HG03196 (cell line): ENCODE results near the gene ZBTB46.
"Not testable (repeated sequence)": the region's sequence is repeated elsewhere in the genome, so short reads cannot be mapped to it uniquely, and the experiment has no call there.

ENCODE experiments used
- ATAC-seq: cut with Tn5 transposase; IDR thresholded peaks from one replicate; pipeline ENCODE4 v1.9.1; 2021; ENCODE audit not compliant: unreplicated experiment

The ZBTB46 gene

DNA sequence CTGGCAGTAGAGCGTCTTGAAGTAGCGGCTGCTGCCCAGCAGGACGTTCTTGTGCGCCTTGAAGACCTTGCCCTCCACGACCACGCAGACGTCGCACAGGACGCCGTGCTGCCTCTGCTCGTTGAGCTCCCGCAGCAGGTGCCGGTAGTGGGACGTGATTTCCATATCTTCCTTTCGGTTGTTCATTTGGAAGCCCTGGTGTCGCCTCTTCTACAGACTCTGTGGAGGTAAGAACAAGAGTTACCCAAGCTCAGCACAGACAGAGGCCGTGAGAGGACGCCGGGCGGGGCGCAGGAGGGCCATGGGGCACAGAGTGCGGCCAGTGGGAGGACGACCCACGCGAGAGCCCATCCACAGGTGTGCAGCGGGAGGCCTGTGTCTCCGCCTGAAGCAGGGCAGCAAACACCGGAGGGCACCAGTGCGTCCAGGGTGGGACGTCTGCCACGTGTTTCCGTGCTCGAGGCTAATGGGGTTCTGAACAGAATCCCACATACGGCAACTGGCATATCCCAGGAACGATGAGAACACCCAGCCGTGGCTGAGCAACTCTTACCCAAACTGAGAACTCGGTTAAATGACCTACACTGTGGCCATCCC is 40.4 kb downstream of the ZBTB46 start:
- no peak for ATAC-seq

DNA sequence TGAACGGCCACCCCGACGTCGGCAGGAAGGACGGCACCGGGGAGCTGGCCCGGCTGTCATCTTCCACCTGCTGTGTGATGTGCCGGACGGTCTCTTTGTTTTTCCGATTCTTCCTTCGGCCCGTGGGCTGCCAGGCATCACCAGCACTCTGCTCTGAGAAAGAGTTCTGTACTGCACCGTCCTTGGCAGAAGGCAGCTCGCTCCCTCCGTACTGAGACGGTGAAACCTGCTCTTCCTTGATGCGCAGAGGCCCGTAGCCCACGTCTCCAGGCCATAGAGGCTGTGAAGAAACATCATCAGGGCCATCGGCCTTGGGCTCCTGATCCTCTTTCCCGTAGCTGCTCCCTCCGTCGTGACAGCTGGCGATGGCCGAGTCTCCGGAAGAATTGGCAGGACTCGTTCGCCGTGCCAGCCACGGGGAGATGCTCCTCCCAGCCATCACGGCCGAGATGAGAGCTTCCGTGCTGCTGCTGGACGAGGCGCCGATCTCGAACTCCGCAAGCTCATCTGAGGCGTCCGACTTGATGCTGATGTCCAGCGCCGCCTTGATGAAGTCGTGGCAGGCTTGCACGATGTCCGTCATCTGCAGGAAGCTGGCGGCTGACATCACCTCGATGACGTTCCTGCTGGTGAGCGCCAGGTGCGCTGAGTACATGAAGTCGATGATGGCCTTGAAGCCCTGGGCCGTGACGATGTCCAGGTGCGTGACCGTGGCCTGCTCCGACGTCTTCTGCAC is 41.1 kb downstream of the ZBTB46 start:
- no peak for ATAC-seq

DNA sequence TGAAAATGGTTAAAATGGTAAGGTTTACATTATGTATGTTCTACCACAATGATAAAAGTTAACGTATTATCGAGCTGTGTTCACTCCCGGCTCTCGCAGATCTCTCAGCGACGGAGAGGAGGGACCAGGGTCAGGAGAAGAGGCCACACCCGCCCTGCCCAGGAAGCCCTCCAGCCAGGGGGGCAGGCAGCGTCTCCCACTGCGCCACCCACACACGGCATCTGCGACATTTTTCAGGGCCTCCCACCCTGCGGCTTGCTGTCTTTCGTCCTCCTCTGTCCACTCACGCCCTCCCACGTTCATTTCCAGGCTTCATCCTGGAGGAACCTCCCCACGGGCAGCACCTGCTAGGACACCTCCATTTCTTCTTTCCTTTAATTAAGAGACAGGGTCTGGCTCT is 43.3 kb downstream of the ZBTB46 start:
- ATAC-seq: no peak

DNA sequence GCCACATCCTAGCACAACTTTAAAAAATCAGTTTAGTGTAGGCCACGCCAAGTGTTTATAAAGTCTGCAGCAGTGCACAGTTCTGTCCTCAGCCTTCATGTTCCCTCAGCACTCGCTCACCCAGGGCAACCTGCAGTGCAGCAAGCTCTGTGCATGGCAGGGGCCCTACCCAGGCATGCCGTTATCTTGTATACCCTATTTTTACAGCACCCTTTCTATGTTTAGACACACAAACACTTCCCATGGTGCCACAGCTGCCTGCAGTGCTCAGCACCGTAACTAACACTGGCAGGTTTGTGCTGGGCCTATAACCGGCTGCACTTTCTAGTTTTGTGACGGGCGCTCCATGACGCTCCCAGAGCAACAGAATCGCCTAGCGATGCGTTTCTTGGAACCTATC is 43.8 kb downstream of the ZBTB46 start:
- ATAC-seq: no peak

DNA sequence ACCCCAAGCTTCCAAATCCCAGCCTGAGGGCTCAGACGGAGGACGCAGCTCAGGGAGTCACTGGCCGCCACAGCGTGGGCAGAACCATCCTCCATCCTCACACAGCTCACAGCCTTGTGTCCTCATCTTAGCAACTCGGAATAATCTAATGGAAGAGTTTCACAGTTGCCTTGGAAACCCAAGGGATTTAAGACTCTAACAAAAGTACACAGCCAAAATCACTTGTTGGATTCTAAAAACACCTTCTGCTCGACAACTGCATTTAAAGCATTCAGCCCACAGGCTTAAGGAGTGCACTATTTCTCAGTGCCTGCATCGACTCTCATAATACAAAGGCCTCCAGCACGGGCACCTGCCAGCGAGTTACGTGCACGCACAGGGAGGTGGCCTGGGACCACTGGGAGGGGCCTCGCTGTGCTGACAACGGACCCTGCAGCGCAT is 45.4 kb downstream of the ZBTB46 start:
- no peak for ATAC-seq

DNA sequence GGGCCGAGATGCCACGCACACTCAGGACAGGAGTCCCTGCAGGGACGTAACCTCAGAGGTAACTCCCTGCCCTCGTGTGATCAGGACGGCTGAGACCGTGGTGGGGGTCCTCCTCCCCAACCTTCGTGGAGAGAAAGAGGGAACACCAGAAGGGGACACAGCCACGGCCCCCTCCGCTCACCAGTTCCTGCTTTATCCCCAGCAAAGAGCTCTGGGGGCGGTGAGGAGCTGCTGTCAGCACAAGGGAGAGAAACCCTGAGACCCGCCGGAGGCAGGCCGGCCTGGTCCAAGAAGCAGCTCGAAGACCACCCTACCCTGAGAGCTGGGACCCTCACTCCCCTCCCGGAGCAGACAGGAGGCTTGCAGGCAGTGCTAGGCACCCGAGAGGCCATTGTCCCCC is 47.1 kb downstream of the ZBTB46 start:
- ATAC-seq: no peak

DNA sequence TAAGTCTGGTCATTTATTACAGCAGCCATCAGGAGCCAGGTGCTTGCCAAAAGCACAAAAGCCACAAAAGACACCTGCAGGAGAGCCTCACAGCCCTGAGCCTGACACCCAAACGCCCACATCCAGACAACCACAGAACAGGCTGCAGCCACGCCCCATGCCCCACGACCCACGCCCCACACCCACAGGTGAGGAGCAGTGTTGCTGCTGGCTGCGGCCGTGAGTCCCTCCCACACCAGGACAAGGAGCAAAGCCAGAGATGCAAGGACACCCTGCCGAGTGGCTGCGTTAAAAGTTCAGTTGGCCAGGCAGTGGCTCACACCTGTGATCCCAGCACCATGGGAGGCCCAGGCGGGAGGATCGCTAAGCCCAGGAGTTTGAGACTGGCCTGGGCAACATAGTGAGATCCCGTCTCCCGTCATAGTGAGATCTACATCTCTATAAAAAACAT is 48.5 kb downstream of the ZBTB46 start:
- no peak for ATAC-seq

DNA sequence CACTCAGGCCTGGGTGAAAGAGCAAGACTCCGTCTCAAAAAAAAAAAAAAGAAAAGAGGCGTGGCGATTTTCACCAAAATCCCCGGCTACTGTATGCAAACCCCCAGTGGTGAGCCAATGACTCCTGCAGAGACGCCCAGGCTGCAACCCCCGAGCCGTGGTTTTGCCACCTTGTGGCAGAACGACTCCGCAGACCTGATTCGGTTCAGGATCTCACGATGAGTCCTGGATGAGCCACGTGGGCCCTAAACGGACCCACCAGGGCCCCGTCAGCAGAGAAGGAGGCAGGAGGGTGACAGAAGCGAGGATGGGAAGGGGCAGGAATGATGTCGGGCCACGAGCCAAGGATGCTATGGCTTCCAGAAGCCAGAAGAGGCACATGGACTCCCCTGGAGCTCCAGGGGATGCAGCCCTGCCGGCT is 49.0 kb downstream of the ZBTB46 start:
- no peak for ATAC-seq

DNA sequence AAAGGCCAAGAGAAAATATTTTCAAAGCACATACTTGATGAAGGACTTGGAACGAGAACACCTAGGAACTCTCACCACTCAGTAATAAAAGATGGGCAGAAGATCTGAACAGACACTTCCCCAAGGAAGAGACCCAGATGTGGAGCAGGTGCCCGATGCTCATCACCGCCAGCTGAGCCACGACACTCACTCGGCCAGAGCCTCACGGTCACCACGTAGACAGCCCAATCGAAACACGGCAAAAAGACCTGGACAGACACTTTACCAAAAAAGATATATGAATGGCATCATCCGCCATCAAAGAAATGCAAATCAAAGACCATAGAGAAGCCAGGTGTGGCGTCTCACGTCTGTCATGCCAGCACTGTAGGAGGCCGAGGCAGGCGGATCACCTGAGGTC is 49.9 kb downstream of the ZBTB46 start:
- no peak for ATAC-seq

DNA sequence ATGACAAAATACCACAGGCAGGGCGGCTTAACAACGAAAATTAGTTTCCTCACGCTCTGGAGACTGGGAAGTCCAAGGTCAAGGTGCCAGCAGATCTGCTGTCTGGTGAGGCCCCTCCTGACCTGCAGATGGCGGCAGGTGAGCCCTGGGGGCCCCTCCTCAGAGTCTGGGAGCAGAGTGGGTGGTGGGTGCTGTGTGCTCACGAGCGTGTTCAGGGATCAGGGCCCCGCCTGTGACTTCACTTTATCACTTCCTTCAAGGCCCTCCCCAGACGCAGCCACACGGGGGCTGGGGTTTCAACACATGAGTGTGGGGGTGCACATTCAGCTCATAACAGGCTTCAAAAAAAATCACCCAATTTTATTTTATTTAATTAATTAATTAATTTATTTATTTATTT is 52.2 kb downstream of the ZBTB46 start:
- no peak for ATAC-seq

DNA sequence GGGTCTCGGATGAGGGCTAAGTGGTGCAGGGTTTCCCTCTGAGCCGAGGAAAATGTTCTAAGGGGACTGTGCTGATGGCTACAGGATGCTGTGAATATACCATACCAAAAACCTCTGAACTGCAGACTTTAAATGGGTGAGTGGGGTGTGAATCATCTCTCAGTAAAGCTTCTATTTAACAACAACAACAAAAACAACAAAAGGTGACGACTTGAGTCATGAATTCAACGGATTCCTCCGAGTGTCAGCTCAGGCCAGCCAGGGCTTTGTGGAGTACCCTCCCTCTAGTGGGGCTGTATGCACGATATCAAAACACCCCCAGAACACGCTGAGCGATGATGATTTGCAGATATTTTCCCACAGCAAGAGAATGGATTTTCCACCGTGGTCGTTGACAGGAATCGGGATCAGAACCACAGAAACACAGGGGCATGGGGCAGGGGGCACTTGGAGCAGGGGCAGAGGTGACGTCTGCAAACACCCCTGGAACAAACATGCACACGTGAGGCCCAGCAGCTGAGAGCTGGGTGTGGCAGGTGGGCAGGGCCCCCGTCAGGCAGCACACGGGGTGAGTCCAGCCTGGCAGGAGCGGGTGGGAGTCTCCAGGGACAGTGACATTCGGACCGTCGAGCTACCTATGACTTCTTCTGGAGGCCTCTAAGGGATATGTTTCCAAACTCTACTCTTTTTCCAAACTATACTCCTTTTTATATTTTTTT is 52.9 kb downstream of the ZBTB46 start:
- ATAC-seq: no peak

DNA sequence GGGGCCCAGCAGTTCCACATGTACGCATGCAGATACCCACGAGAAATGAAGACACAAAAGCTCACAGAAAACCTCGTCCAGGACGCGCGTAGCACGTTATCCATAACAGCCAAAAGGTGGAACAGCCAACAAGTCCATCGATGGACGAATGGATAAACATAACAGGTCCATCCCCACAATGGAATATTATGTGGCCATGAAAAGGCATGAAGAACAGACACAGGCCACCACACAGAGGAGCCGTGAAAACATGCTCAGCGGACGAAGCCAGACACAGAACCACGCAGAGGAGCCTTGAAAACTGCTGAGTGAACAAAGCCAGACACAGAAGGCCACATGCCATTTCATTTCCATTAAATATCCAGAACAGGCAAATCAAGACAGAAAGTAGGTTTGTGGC is 53.5 kb downstream of the ZBTB46 start:
- ATAC-seq: no peak

DNA sequence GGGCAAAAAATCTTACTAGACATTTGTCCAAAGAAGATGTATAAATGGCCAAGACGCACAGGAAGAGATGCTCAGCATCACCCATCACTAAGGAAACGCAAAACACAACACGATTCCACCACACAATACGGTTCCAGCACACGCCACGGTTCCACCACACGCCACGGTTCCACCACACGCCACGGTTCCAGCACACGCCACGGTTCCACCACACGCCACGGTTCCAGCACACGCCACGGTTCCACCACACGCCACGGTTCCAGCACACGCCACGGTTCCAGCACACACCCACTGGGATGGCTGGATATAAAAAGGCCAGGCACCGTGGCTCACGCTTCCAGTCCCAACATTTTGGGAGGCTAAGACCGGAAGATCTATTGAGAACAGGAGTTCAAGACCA is 54.2 kb downstream of the ZBTB46 start:
- ATAC-seq: not testable (repeated sequence)

DNA sequence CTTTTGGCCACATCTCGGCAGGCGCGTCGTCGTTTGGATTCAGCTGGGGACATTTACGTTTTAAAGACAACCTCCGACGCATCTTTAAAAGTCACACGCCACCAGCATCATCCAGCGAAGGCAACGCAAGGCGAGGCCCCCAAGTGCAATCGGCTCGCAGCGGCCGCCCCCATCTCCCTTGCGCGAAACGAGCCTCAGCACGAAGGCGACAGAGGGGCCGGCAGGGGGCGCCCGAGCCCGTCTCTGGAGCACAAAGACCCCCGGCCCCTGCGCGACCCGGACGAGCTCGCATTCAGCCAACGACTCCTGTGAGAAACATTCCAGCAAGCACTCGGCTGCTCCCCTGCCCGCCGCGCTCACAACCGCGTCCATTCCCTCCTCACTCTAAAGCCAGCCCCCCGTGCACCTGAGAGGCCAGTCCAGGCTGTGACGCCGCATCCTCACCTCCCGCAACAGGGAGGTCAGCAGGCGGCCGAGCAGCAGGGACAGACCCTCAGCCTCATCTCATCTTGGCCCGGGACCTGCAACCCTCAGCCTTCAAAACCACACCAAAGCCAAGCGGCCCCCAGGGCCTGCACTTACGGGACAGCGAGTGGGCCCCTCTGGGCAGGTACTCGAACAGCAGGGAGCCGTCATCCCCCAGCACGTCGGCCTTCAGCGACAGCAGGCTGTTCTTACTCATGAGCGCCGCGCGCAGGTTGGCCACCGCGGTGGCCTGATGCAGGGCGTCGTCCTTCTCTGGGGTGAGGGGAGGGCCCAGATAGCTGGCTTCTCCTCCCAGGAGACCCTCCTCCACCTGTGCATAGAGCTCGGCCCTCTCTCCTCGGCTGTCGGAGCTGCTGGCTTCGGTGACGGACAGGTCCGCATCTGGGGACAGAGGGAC is 55.7 kb downstream of the ZBTB46 start:
- no peak for ATAC-seq

DNA sequence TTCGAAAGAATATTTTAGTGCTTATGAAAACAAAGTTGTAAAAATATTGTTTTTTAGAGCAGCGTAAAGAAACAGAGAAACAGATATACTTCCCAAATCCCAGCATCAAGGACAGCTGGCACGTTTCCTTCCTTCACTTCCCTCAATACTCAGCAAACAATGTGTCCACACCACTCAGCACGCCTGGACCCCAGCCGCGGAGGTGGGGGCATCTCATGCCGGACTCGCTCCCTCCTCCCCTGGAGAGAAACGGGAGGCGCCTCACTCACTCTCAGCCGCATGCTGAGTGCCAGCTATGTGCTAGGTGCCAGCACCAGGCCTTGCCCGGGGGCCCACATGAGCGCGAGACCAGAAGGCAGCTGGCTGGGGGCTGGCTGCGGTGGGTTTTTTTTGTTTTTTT is 56.8 kb downstream of the ZBTB46 start:
- no peak for ATAC-seq

DNA sequence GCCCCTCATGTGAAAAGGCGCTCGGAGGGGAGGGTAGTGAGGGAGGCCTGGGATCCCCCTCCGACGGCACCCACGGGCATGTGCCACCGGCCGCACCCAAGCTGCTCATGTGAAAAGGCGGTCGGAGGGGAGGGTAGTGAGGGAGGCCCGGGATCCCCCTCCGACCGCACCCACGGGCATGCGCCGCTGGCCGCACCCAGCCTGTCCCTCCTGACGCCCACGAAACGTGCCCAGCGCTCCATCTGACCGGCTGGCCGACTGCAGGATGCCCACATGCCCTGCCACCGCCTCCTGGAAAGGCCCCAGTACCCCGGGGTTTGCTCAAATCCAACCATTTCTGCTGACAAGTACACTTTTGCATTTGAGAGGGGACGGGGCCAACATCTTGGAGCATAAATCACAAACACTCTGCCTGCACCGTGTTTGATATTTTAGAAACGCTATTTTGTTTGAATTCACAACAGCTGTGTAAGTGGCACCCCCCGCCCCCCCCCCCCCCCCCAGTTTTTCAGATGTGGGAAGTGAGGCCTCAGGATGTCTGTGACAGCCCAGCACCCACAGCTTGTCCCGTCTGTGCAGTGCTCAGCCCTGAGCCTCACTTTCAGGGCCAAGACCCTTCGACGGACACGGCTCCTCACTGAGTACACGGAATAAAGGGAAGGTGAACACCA is 57.4 kb downstream of the ZBTB46 start:
- no peak for ATAC-seq

DNA sequence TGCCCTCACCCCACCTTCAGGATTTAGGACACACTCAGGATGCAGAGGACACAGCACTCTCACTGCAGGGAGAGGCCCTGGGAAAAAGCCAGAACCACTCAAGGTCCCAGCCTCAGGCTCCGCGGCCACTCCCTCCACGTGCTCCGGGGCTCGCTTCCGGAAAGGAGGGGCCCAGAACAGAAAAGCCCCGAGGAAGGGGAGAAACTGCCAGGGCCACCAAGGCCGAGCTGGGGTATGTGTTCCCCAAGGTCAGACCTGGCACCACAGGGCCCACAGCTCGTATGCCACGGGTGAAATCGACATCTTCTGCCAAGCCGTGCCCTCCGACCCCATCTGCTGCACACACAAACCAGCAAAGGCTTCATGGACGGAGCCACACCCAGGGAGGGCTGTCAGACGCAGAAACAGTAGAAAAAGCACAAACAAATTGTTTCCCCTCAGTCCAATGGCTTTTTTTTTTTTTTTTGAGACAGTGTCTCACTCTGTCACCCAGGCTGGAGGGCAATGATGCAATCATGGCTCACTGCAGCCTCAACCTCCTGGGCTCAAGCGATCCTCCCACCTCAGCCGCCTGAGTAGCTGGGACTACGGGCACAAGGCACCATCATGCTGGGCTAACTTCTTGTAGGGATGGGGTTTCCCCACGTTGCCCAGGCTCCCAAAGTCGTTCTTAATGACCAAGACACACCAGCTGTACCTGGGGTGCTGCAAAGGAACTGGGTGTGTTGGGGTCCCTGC is 58.1 kb downstream of the ZBTB46 start:
- ATAC-seq: no peak

DNA sequence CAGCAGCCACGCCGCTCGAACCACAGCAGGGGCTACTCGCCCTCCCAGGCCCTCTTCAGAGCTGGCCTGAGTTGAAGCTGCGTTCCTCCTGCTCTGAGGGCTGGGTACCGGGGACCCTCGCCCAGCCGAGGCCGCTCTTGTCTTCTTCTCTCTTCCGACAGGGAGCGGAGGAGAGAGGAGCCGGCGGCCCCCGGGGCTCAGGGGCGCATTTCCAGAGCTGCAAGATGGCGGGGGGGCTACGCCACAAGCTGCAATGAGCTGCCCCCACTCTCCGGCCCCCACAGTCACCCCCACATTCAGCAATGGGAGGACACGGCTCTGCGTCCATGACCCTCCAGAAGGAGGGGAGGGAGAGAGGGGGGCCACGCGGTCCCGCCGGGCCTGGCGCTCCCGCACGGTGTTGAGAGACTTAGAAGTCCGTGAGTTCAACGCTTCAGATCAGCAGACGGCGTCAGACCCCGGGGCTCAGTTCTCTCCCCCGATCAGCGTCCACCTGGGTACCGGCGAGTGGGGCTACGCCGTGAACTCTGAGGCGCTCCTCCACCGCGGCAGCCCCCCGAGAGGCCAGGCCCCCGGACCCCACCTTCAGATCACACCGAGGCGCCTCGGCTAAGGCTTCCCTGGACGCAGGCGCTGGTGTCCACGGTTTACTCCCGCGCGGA is 59.9 kb downstream of the ZBTB46 start:
- ATAC-seq: no peak

DNA sequence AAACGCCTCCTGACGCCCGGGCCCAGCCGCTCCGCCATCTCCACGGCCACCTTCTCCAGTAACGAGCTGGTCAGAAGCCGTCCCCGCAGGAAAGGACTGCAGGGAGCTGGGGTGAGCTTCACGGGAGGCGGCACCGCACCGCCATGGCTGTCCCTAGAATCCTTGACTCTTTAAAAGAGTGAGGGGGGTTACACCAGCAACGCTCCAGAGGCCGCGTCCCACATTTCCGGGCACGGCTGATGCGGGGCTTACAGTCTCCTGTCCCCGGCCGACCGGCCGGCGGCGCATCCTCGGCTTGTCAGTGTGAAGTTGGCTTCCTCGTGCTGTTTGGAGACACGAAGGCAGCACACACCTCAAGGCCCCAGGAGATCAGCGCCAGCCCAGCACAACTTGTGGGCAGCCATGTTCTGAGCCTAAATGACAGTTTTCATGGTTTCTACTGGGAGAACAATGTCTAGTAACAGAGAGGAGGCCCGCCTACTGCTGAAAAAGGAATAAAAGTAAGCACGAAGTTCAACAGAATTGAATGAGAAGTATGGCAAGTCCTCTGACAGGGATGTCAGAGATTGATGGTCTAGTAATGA is 61.1 kb downstream of the ZBTB46 start:
- ATAC-seq: no peak
